Brain microvascular endothelial cell (primary cell): ENCODE measurements around the gene PLA2G4A.
A peak's percentile ranks its signal among the peaks of the same experiment; 100 is the strongest.

Experiments
- DNase-seq: peaks from one replicate; pipeline ENCODE4 v3.0.0-alpha.2; 2020
- H3K27ac ChIP-seq: fragments of 250-450 bp; sonication (Bioruptor Pico); 2 replicates; pipeline ENCODE4 v1.5.1; 2020; ENCODE audit warnings: mild to moderate bottlenecking, moderate library complexity
- H3K27me3 ChIP-seq: fragments of 250-450 bp; sonication (Bioruptor Pico); replicated peaks from 2 replicates; pipeline ENCODE4 v1.5.1; 2020; ENCODE audit warnings: mild to moderate bottlenecking
- H3K36me3 ChIP-seq: fragments of 250-450 bp; sonication (Bioruptor Pico); replicated peaks from 2 replicates; pipeline ENCODE4 v1.5.1; 2020; ENCODE audit warnings: mild to moderate bottlenecking
- H3K4me3 ChIP-seq: 2 replicates; pipeline ENCODE4 v1.5.1; 2011; ENCODE audit warnings: low read depth, mild to moderate bottlenecking, control low read depth, low read length, moderate library complexity
- CTCF ChIP-seq: IDR thresholded peaks from 2 replicates; pipeline ENCODE4 v1.5.1; 2011; ENCODE audit warnings: low read depth, mild to moderate bottlenecking, moderate library complexity, low read length, control low read depth, inconsistent platforms; ENCODE audit errors: missing control alignments
- in situ Hi-C: cut with HindIII; loops from 2 replicates; pipeline ENCODE4 v1.10.0; 2017; ENCODE audit warnings: low sequenced_read_pairs, low pct_ligation_motif_present

Gene PLA2G4A

GRCh38 chr1:186812570-186812969 is 16.2 kb upstream of the PLA2G4A start:
- Histone ChIP-seq H3K27ac (peak overlapping the region; percentile 74), H3K36me3 (no peaks in the 10 kb centered on the region), H3K4me3 (peak overlapping the region; percentile 16), H3K27me3 (no peaks in the 10 kb centered on the region)
- in situ Hi-C loops, result no loop called here
- DNase-seq, result peak; percentile 90
- TF ChIP-seq CTCF, result no peak

- H3K27me3 ChIP-seq, result no peaks in the 10 kb centered on the region
- peak overlapping the region; percentile 74 for H3K27ac ChIP-seq
- TF ChIP-seq CTCF, result no peak
- H3K36me3 ChIP-seq, result no peaks in the 10 kb centered on the region
- no peak overlapping the region for H3K4me3 ChIP-seq
- DNase-seq, result no peak
- in situ Hi-C loops, result no loop called here
Measured at GRCh38 chr1:186813420-186813819, 15.3 kb upstream of the PLA2G4A start.

- H3K4me3 ChIP-seq, result no peak overlapping the region
- DNase-seq, result peak; percentile 87
- in situ Hi-C loops, result no loop called here
- TF ChIP-seq CTCF, result no peak
- no peaks in the 10 kb centered on the region for H3K27me3 ChIP-seq
- H3K27ac ChIP-seq, result peak overlapping the region; percentile 85
- no peaks in the 10 kb centered on the region for H3K36me3 ChIP-seq
Measured at GRCh38 chr1:186819126-186819525, 9.6 kb upstream of the PLA2G4A start.

GRCh38 chr1:186819563-186819962 is 9.2 kb upstream of the PLA2G4A start:
- Histone ChIP-seq H3K27me3 (no peaks in the 10 kb centered on the region), H3K4me3 (no peak overlapping the region), H3K36me3 (no peaks in the 10 kb centered on the region), H3K27ac (peak overlapping the region; percentile 85)
- TF ChIP-seq CTCF, result no peak
- DNase-seq, result no peak
- in situ Hi-C loops, result no loop called here

- in situ Hi-C loops, result no loop called here
- DNase-seq, result no peak
Measured at GRCh38 chr1:186829686-186830587, 1.2 kb downstream of the PLA2G4A start.

More at GRCh38 chr1:186829686-186830587, 1.2 kb downstream of the PLA2G4A start:
- Histone ChIP-seq H3K27me3 (no peaks in the 10 kb centered on the region), H3K27ac (no peak overlapping the region), H3K36me3 (no peaks in the 10 kb centered on the region), H3K4me3 (peak overlapping the region; percentile 89)
- no peak for TF ChIP-seq CTCF
